ENCODE data around the gene ACOX2. TPM values are rescaled to one million over a fixed set of nuclear protein-coding genes. Genes with fewer than 3 reads are reported as not detected.

The ACOX2 gene
- total and polyA plus RNA-seq, 2 of the 13 experiments (the other 11 are each of a cell fraction or from before 2014, with no cell fraction given), result 42.6 to 98.5 TPM

DNA sequence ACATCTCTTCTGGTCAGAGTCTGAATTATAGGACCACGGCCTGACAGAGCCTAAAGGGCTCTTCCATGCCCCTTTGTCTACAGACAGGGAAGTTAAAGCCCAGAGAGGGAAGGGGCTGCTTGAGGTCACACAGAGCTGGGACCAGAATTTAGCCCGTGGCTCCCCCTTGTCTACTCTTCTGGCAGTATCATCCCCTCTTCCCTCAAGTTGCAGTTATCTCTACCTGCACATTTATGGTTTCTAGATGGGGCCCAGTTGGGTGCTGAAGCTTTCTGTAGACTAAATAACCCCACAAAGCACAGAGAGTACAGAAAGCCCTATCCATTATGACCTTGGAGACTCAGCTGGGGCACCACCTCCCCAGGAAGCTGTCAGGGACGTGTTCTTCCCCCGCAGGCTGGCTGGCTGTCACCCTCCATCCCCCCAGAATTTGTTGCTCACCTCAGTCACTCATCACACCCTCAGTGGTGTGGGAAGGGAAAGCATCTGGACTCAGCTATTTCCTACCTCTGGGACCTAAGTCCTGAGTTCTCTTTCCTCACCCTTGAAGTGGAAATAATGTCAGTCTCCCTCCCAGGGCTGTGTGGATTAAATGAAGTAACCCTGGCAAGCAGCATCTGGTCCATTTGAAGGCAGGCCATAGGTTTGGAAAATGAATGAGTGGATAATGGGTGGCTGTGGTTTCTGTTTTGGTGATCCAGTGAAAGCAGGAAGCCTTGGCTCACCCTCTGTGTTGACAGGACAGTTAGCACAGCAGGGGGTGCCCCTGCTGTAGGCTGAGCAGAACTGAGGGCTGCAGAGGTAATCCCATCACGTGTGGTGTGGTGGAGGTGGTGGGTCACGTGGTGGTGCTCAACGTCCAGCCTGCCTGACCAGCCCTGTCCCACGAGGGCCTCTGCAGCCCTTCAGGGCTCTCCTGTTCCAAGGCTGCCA lies 16.3 kb downstream of the ACOX2 start (continued):
- TF ChIP-seq REPIN1 (CRISPR knock-in tag; IDR thresholded peaks at IDR 0.05; ENCODE audit: borderline replicate concordance, low read depth) (no peak), RARG (CRISPR knock-in tag; IDR thresholded peaks at IDR 0.05; ENCODE audit: low read depth) (no peak), NFE2L2 (IDR thresholded peaks at IDR 0.05; ENCODE audit: low read length) (no peak), ZNF792 (CRISPR knock-in tag; IDR thresholded peaks at IDR 0.05) (peak; percentile 91), HDAC6 (IDR thresholded peaks at IDR 0.05; ENCODE audit: low read depth, low read length) (no peak), XRCC5 (optimal IDR thresholded peaks at IDR 0.05; ENCODE audit: low read length) (peak; percentile 47), STAT5B (CRISPR knock-in tag; IDR thresholded peaks at IDR 0.05) (0 out of 2 replicates have a peak, but pooled peaks have one; percentile 80), RFX1 (IDR thresholded peaks at IDR 0.05) (no peak), TCF7L2 (IDR thresholded peaks at IDR 0.05; ENCODE audit: low read depth, low read length) (no peak), ZNF567 (CRISPR knock-in tag; IDR thresholded peaks at IDR 0.05; ENCODE audit: borderline replicate concordance) (no peak), FOXP1 (IDR thresholded peaks at IDR 0.05) (no peak), FOXP1 (CRISPR knock-in tag; IDR thresholded peaks at IDR 0.05) (no peak; the same call in 1 of the 2 replicates), ZNF781 (CRISPR knock-in tag; IDR thresholded peaks at IDR 0.05; ENCODE audit: borderline replicate concordance, not compliant biosample characterization) (peak; percentile 82), CCAR2 (optimal IDR thresholded peaks at IDR 0.05; ENCODE audit: low read depth, low read length) (no peak), SOX13 (IDR thresholded peaks at IDR 0.05) (no peak), SOX13 (CRISPR knock-in tag; conservative IDR thresholded peaks at IDR 0.05 in 1 of 2, IDR thresholded peaks at IDR 0.05 in 1 of 2) (peak in 1 of 2 experiments; percentile 71; a peak in 2 of 4 replicates), SNAI1 (CRISPR knock-in tag; IDR thresholded peaks at IDR 0.05; ENCODE audit: borderline replicate concordance) (peak; percentile 66; the same call in 1 of the 2 replicates), POGZ (CRISPR knock-in tag; IDR thresholded peaks at IDR 0.05) (peak; percentile 52; the same call in 1 of the 2 replicates)
- TF ChIP-seq, protein P1, sequence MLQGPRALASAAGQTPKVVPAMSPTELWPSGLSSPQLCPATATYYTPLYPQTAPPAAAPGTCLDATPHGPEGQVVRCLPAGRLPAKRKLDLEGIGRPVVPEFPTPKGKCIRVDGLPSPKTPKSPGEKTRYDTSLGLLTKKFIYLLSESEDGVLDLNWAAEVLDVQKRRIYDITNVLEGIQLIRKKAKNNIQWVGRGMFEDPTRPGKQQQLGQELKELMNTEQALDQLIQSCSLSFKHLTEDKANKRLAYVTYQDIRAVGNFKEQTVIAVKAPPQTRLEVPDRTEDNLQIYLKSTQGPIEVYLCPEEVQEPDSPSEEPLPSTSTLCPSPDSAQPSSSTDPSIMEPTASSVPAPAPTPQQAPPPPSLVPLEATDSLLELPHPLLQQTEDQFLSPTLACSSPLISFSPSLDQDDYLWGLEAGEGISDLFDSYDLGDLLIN (CRISPR knock-in tag; IDR thresholded peaks at IDR 0.05; ENCODE audit: borderline replicate concordance), result no peak
- TF ChIP-seq, protein P2, sequence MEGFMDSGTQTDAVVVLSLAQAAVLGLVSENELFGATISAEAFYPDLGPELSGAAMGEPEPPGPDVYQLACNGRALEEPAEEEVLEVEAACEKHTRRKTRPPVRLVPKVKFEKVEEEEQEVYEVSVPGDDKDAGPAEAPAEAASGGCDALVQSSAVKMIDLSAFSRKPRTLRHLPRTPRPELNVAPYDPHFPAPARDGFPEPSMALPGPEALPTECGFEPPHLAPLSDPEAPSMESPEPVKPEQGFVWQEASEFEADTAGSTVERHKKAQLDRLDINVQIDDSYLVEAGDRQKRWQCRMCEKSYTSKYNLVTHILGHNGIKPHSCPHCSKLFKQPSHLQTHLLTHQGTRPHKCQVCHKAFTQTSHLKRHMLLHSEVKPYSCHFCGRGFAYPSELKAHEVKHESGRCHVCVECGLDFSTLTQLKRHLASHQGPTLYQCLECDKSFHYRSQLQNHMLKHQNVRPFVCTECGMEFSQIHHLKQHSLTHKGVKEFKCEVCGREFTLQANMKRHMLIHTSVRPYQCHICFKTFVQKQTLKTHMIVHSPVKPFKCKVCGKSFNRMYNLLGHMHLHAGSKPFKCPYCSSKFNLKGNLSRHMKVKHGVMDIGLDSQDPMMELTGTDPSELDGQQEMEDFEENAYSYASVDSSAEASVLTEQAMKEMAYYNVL (CRISPR knock-in tag; IDR thresholded peaks at IDR 0.05; ENCODE audit: borderline replicate concordance), result no peak
- TF ChIP-seq, protein P3, sequence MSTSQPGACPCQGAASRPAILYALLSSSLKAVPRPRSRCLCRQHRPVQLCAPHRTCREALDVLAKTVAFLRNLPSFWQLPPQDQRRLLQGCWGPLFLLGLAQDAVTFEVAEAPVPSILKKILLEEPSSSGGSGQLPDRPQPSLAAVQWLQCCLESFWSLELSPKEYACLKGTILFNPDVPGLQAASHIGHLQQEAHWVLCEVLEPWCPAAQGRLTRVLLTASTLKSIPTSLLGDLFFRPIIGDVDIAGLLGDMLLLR (CRISPR knock-in tag; IDR thresholded peaks at IDR 0.05), result no peak
- TF ChIP-seq, protein P4, sequence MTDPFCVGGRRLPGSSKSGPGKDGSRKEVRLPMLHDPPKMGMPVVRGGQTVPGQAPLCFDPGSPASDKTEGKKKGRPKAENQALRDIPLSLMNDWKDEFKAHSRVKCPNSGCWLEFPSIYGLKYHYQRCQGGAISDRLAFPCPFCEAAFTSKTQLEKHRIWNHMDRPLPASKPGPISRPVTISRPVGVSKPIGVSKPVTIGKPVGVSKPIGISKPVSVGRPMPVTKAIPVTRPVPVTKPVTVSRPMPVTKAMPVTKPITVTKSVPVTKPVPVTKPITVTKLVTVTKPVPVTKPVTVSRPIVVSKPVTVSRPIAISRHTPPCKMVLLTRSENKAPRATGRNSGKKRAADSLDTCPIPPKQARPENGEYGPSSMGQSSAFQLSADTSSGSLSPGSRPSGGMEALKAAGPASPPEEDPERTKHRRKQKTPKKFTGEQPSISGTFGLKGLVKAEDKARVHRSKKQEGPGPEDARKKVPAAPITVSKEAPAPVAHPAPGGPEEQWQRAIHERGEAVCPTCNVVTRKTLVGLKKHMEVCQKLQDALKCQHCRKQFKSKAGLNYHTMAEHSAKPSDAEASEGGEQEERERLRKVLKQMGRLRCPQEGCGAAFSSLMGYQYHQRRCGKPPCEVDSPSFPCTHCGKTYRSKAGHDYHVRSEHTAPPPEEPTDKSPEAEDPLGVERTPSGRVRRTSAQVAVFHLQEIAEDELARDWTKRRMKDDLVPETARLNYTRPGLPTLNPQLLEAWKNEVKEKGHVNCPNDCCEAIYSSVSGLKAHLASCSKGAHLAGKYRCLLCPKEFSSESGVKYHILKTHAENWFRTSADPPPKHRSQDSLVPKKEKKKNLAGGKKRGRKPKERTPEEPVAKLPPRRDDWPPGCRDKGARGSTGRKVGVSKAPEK (CRISPR knock-in tag; IDR thresholded peaks at IDR 0.05; ENCODE audit: borderline replicate concordance), result no peak
- TF ChIP-seq, protein P5, sequence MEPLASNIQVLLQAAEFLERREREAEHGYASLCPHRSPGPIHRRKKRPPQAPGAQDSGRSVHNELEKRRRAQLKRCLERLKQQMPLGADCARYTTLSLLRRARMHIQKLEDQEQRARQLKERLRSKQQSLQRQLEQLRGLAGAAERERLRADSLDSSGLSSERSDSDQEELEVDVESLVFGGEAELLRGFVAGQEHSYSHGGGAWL (CRISPR knock-in tag; IDR thresholded peaks at IDR 0.05), result peak; percentile 87; the same call in 1 of the 2 replicates
